Aorta (tissue), 5 donors: ENCODE data around the gene NES. TPM values are rescaled to one million over a fixed set of nuclear protein-coding genes. Genes with fewer than 3 reads are reported as not detected.

Experiments used
- ATAC-seq: fragments of 200-7000 bp; cut with Tn5 transposase; one replicate; pipeline ENCODE4 v1.9.1; 2022; ENCODE audit warnings: moderate library complexity; ENCODE audit not compliant: low FRiP score
- DNase-seq, 2 donors: peaks; one replicate each; pipeline ENCODE4 v3.0.0-alpha.2; 2020
- H3K27ac ChIP-seq, 2 donors: one replicate each; pipeline ENCODE4 v1.5.1; 2013; ENCODE audit warnings: low read length in 2 of 2, mild to moderate bottlenecking in 2 of 2, moderate library complexity in 2 of 2, control low read depth in 1 of 2, inconsistent platforms in 1 of 2, low read depth in 1 of 2
- H3K27me3 ChIP-seq, 2 donors: one replicate each; pipeline ENCODE4 v1.6.1; 2013; ENCODE audit warnings: control low read depth in 1 of 2, low read length in 1 of 2, mild to moderate bottlenecking in 1 of 2, moderate library complexity in 1 of 2; ENCODE audit not compliant: insufficient read depth in 2 of 2, control insufficient read depth in 1 of 2
- H3K36me3 ChIP-seq, 2 donors: one replicate each; pipeline ENCODE4 v1.6.1; 2013; ENCODE audit warnings: control low read depth in 1 of 2, low read length in 1 of 2, mild to moderate bottlenecking in 1 of 2; ENCODE audit not compliant: insufficient read depth in 2 of 2, control insufficient read depth in 1 of 2
- H3K4me1 ChIP-seq, 2 donors: one replicate each; pipeline ENCODE4 v1.6.1; 2013; ENCODE audit warnings: low read length in 2 of 2, control low read depth in 1 of 2, mild to moderate bottlenecking in 1 of 2, moderate library complexity in 1 of 2; ENCODE audit not compliant: insufficient read depth in 2 of 2, control insufficient read depth in 1 of 2
- H3K4me3 ChIP-seq, 2 donors: one replicate each; pipeline ENCODE4 v1.5.1; 2013; ENCODE audit warnings: low read length in 2 of 2, control low read depth in 1 of 2, mild to moderate bottlenecking in 1 of 2
- H3K9me3 ChIP-seq: one replicate; pipeline ENCODE4 v1.6.1; 2013; ENCODE audit warnings: mild to moderate bottlenecking, low read length; ENCODE audit not compliant: control insufficient read depth
- WGBS, 2 donors: extraction: QIAGEN DNeasy Blood & Tissue Kit; methylation state at CpG; one replicate each; pipeline ENCODE4 v1.1.7; 2013; 5-methylcytosine and 5-hydroxymethylcytosine counted together
- intact Hi-C, 2 donors: fragments of 100-400 bp; cut with DNase I; formaldehyde crosslinking; loops; one replicate each; pipeline versions ENCODE4 v1.14.2 to v1.15.0; 2022
- polyA plus RNA-seq, 2 donors: library from polyadenylated mRNA; stranded (reverse); fragments of 200-250 nt; gene quantifications; one replicate each; pipeline ENCODE4 v1.2.3, GENCODE V29; 2013
- total RNA-seq, 2 donors: library from RNA; stranded (reverse); fragmentation: NEBNext Ultra II Directional; extraction: Animal tissue kit (Norgen Biotek cat#: 25700); gene quantifications; one replicate each; pipeline ENCODE4 v1.2.1, GENCODE V29; 2021
- donor health status: healthy with polysubstance abuse.
- donor health status: Bipolar disorder and iron deficiency.
- donor health status: DM: no; HTN: no; CAD: no.
- donor health status: DM: no; HTN: no; CAD: no.
- donor health status: DM: yes; HTN: yes; CAD: no.

Gene NES
- total and polyA plus RNA-seq, 4 donors: 5.5 to 57.2 (median 28.0) TPM

DNA sequence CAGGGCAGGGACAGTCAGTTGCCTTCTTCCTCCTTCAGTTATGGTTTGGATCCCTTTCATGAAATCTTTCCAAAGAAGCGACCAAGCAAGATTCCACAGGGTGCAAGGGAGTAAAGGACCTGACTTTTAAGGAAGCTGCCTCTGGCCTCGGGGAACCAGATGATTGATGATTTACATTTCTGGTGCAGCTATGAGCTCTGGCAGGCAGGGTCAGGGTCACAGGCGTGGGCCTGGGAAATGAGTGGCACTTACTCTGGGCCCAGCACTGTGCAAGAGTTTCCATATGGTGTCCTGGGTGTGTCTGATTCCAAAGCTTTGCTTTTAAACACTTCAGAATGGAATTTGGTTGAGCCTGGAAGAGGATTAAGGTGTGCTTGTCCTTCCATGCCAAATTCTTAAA is 35.4 kb upstream of the NES start:
- no peak overlapping the region for H3K4me3 ChIP-seq
- WGBS, 2 donors: 64 to 75% methylated on average over 3 of the region's 3 CpGs
- H3K9me3 ChIP-seq: no peaks in the 10 kb centered on the region
- H3K27ac ChIP-seq: no peak overlapping the region
- DNase-seq: no peak
- H3K4me1 ChIP-seq: no peaks in the 10 kb centered on the region
- H3K27me3 ChIP-seq: no peaks in the 10 kb centered on the region
- intact Hi-C loops: no loop called here
- ATAC-seq: no peak
- H3K36me3 ChIP-seq: peaks cover 0 to 3% of the 10 kb centered on the region in 2 donors

DNA sequence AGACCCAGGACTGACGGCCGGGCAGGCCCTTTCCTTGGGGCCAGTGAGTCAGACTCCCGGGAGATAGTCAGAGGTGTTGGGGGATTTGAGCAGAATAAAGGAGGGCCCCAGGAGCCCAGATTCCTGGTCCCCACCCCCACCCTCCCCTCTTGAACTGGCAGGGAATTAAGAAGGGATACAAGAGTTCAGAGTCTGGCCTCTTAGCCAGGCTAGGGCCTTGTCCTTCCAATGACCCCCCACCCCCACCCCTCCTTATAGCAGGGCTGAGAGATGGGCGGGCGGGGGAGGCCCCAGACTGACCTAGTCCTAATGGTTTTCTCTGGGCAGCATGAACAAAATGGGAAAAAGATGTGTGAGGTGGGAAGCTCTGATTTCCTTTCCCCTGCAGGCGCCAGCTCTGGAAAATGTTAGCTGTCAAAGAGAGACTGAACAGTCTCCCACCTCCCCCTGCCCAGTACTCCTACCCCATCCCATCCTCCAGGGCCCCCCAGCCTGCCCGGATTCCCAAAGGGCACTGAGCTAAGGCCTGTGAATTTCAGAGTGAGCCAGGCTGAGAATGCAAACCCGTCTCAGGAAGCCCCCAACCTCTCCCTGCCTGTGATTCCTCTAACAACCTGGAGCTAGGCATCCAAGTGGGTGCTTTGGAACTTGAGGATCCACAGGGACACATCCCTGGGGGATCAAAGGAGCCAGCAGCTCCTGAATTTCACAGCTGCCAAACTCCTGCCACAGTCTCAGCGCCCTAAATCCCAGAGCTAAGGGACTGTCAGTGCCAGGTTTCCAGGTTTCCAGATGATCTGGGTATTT is 34.0 kb upstream of the NES start:
- Histone ChIP-seq H3K36me3 (peaks cover 0 to 3% of the 10 kb centered on the region in 2 donors), H3K4me1 (no peaks in the 10 kb centered on the region), H3K27me3 (no peaks in the 10 kb centered on the region), H3K9me3 (no peaks in the 10 kb centered on the region), H3K27ac (no peak overlapping the region), H3K4me3 (no peak overlapping the region)
- ATAC-seq (no peak), DNase-seq (no peak)
- 86 to 88% methylated on average over 9 of the region's 9 CpGs for WGBS, 2 donors
- intact Hi-C loops: no loop called here

- H3K4me3 ChIP-seq: no peak overlapping the region
- peaks cover 0 to 3% of the 10 kb centered on the region in 2 donors for H3K36me3 ChIP-seq
- intact Hi-C loops: loop anchor here in 1 of 2 donors (2.0 kb wide), 1 partner anchor 17 kb away; no protein-coding TSS in a partner anchor
- H3K27ac ChIP-seq: no peak overlapping the region
- H3K27me3 ChIP-seq: no peaks in the 10 kb centered on the region
- H3K4me1 ChIP-seq: no peaks in the 10 kb centered on the region
- peak; percentile 85 to 92 for DNase-seq
- WGBS, 2 donors: 11 to 14% methylated on average over 9 to 11 of the region's 11 CpGs
- H3K9me3 ChIP-seq: no peaks in the 10 kb centered on the region
- peak; percentile 78 for ATAC-seq
Measured at GRCh38 chr1:156709757-156710489, 32.7 kb upstream of the NES start.

DNA sequence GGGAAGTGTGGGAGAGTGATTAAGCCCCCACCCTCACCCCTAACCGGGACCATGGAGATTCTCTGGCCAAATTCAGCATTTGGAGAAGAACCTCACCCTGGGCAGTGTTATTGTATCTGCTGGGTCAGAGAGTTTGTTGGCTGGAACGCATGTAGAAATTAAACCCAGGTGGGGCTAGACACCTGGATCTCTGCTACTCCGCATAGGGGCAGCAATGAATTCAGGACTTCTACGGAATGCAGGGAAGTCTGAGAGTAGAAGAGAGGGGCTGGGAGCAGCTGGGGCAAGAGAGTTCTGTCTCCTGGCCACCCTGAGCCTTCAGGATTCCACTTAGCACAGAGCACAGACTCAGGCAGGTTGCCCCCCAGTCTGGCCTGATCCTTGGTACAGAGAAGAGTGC is 31.8 kb upstream of the NES start:
- peaks cover 0 to 3% of the 10 kb centered on the region in 2 donors for H3K36me3 ChIP-seq
- ATAC-seq (no peak), DNase-seq (no peak)
- no peaks in the 10 kb centered on the region for H3K27me3 ChIP-seq
- intact Hi-C loops: loop anchor here in 1 of 2 donors (2.0 kb wide), 1 partner anchor 18 kb away; no protein-coding TSS in a partner anchor
- no peak overlapping the region for H3K4me3 ChIP-seq
- H3K4me1 ChIP-seq: no peaks in the 10 kb centered on the region
- WGBS, 2 donors: 70 to 79% methylated on average over 4 of the region's 4 CpGs
- H3K9me3 ChIP-seq: no peaks in the 10 kb centered on the region
- H3K27ac ChIP-seq: no peak overlapping the region

DNA sequence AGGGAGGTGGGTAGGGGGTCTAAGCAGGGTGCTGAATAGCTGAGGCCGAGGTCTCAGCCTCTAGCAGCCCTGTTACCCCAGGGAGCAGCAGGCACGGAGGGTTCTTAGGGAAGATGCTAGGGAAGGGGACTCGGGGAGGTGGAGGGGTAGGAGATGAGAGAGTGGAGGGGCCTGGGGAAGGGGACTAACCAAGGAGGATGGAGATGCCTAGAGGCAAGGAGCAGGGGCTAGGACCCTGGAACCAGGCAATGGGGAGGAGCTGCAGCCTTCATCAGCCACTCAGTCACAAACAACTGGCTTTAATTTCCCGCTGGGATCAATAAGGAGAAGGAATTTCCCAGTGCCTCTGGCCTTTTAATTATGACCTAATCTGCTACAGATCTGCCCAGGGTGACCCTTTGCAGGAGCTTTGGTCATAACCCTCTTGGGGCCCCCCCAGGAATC is 31.0 kb upstream of the NES start:
- H3K27ac ChIP-seq: no peak overlapping the region
- intact Hi-C loops: loop anchor here in 1 of 2 donors (2.0 kb wide), 1 partner anchor 19 kb away; no protein-coding TSS in a partner anchor

DNA sequence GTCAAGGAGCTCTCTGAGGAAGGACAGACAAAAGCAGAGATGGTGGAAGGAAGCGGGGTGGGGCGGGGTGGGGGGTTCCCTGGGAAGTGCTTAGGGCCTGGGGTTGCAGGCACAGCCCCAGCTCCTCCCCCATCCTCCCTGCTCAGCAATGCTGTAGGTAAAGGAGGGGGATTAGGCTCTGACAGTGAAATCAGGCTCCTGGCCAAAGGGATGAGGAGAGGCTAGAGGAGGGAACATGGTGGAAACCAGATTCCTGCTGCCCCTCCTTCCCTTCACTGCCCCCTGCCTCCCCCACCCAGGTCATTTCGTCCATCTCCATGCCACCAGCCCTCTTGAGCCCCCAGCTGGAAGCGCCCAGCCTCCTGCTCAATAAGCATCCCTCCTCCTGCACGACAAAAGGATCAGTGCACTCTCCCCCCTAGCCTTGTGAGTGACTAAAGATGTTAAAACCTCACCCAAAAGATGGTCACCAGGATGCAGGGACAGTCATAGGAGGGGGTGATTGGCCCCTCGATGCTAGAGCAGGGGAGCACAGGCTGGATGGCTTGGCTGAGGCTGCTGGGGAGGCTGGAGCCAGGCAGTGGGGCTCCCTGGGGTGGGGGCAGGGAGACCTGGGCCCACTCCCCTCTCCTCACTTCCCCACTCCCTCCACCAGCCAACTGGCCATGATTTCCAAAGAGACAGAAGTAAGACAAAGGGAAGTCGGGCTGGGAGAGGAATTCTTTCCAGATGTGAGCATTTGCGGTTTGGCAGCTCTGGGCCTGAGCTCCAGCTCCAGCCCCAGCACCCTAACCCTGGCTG is 30.4 kb upstream of the NES start:
- H3K4me1 ChIP-seq: no peaks in the 10 kb centered on the region
- H3K36me3 ChIP-seq: peaks cover 0 to 3% of the 10 kb centered on the region in 2 donors
- no peaks in the 10 kb centered on the region for H3K27me3 ChIP-seq
- 73 to 84% methylated on average over 8 of the region's 8 CpGs for WGBS, 2 donors
- intact Hi-C loops: loop anchor here in 1 of 2 donors (2.0 kb wide), 1 partner anchor 19 kb away; no protein-coding TSS in a partner anchor
- no peak overlapping the region for H3K27ac ChIP-seq
- DNase-seq: no peak
- H3K9me3 ChIP-seq: no peaks in the 10 kb centered on the region
- H3K4me3 ChIP-seq: no peak overlapping the region
- no peak for ATAC-seq

More for the DNA sequence above, 31.0 kb upstream of the NES start:
- Histone ChIP-seq H3K4me3 (no peak overlapping the region), H3K36me3 (peaks cover 0 to 3% of the 10 kb centered on the region in 2 donors), H3K27me3 (no peaks in the 10 kb centered on the region), H3K4me1 (no peaks in the 10 kb centered on the region), H3K9me3 (no peaks in the 10 kb centered on the region)
- 81% methylated on average over 4 of the region's 4 CpGs for whole genome bisulfite sequencing, 2 donors
- ATAC-seq: no peak
- no peak for DNase-seq

DNA sequence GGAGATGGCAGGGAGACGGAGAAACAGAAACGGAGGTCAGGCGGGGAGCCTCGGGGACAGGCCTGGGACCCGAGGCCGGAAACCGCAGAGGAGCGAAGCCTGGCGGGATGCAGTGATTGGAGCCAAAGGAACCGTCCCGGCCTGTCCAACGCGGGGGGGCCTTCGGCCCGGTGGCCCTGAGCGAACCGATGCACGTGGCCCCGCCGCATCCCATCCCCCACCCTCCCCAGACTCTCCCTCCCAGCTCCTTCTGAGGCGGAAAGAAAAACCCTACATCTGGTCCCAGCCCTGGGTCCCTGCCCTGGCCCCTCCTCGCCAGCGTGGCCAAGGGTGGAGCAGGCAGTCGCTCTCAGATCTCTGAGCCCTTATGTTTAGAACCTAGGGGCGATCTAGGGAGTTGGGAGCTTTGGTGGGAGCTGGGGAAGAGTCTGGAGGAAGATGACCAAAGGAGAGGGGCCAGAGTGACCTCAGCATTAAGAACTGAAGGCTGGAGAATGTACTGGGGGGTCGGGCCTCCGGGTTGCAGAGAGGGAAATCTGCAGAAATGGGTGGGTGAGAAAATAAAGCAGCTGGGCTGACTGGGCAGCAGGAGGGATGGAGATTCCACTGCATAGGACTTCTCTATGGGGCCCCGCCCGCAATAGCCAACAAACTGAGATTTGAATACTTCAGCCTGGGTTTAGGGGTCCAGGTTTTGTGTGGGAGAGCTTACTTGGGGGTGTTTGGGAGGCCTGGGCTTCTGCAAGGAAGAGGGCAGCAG is 29.6 kb upstream of the NES start:
- peak overlapping the region in 1 of 2 donors; percentile 1 for H3K4me3 ChIP-seq
- intact Hi-C loops: no loop called here
- peak overlapping the region in 1 of 2 donors; percentile 26 for H3K27ac ChIP-seq
- H3K36me3 ChIP-seq: no peaks in the 10 kb centered on the region
- ATAC-seq: peak; percentile 69
- no peaks in the 10 kb centered on the region for H3K9me3 ChIP-seq
- peak; percentile 80 to 88 for DNase-seq
- H3K27me3 ChIP-seq: no peaks in the 10 kb centered on the region
- H3K4me1 ChIP-seq: no peaks in the 10 kb centered on the region
- 6 to 9% methylated on average over 28 to 29 of the region's 29 CpGs for WGBS, 2 donors
